ENCODE results near the gene MYH11.

Gene MYH11

DNA sequence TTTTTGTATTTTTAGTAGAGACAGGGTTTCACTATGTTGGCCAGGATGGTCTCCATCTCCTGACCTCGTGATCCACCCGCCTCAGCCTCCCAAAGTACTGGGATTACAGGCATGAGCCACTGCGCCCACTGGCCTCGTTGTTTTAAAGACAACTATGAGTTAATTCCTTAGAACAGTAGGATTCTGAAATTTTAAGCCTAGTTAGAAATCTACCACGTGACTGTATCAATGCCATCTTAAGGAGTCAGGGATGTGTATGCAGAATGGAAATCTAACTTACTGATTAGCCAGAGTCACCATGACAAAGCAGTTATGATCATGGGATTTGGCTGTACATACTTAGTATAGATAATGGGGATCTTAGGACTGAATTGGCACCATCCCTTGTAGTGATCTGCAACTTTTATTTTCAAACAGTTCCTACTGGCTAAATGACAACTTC is 28.8 kb upstream of the MYH11 start:
- peak overlapping the region; percentile 37 for H3K4me3 Mint-ChIP-seq
- peaks cover 4% of the 10 kb centered on the region for H3K36me3 Mint-ChIP-seq
- peak overlapping the region; percentile 5 for H3K27ac Mint-ChIP-seq
- peaks cover 39% of the 10 kb centered on the region for H3K4me1 Mint-ChIP-seq
- no peaks in the 10 kb centered on the region for H3K27me3 Mint-ChIP-seq
- no peaks in the 10 kb centered on the region for H3K9me3 Mint-ChIP-seq

DNA sequence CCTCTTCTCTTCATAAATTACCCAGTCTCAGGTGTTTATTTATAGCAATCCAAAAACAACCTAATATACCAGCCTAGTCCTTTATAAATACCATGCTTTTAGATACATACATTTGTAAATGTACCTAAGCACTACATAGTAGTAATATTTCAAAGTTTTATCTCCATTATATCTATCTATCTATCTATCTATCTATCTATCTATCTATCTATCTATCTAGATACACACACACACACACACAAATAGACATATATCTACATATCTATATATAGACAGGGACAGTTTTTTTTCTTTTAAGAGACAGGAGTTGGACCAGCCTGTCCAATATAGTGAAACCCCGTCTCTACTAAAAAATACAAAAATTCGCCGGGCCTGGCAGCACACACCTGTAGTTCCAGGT is 25.7 kb upstream of the MYH11 start:
- Mint-ChIP-seq H3K27ac (no peak overlapping the region), H3K27me3 (no peaks in the 10 kb centered on the region), H3K4me1 (peaks cover 34% of the 10 kb centered on the region), H3K36me3 (peaks cover 8% of the 10 kb centered on the region), H3K4me3 (no peak overlapping the region), H3K9me3 (no peaks in the 10 kb centered on the region)

DNA sequence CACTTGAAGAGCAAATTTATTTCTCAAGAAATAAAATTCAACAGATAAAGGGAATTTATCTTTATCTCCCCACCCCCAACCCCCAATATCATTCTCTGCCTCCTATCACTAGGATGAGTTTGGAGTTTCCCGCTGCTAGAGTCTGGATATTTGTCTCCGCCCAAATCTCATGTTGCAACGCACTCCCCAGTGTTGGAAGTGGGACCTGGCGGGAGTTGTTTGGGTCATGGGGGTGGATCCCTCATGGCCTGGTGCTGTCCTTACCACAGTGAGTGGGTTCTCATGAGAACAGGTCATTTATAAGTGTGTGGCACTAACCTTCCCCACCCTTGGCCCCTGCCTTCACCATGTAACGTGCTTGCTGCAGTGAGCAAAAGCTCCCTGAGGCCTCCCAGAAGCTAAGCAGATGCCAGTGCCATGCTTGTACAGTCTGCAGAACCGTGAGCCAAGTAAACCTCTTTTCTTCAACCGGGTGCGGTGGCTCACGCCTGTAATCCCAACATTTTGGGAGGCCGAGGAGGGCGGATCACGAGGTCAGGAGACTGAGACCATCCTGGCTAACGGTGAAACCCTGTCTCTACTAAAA is 25.1 kb upstream of the MYH11 start:
- Mint-ChIP-seq H3K9me3 (no peaks in the 10 kb centered on the region), H3K36me3 (peaks cover 8% of the 10 kb centered on the region), H3K4me1 (peaks cover 29% of the 10 kb centered on the region), H3K27me3 (no peaks in the 10 kb centered on the region), H3K4me3 (no peak overlapping the region), H3K27ac (no peak overlapping the region)

DNA sequence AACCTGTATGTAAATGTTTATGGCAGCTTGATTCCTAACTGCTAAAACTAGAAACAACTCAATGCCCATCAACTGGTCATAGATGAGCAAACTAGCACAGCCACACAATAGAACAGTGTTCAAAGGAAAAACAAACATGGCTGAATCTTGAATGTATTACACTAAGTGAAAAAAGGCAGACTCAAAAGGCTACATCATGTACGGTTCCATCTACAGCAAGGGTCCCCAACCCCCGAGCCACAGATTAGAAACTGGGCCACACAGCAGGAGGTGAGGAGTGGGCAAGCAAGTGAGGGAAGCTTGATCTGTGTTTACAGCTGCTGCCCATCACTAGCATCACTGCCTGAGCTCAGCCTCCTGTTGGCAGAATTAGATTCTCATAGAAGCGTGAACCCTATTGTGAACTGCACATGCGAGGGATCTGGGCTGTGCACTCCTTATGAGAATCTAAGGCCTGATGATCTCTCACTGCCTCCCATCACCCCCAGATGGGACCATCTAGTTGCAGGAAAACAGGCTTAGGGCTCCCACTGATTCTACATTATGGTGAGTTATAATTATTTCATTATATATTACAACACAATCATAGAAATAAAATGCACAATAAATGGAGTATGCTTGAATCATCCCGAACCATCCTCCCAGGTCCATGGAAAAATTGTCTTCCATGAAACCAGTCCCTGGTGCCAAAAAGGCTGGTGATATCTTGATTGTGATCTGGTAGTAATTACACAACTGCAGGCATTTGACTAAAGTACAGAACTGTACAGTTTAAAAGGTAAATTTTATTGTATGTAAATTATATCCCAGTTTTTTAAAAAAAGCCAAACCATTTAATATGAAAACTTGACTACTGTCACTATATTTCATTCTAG is 23.8 kb upstream of the MYH11 start:
- Mint-ChIP-seq H3K9me3 (no peaks in the 10 kb centered on the region), H3K4me1 (peaks cover 19% of the 10 kb centered on the region), H3K27ac (peak overlapping the region; percentile 9), H3K27me3 (no peaks in the 10 kb centered on the region), H3K4me3 (no peak overlapping the region), H3K36me3 (peaks cover 8% of the 10 kb centered on the region)

DNA sequence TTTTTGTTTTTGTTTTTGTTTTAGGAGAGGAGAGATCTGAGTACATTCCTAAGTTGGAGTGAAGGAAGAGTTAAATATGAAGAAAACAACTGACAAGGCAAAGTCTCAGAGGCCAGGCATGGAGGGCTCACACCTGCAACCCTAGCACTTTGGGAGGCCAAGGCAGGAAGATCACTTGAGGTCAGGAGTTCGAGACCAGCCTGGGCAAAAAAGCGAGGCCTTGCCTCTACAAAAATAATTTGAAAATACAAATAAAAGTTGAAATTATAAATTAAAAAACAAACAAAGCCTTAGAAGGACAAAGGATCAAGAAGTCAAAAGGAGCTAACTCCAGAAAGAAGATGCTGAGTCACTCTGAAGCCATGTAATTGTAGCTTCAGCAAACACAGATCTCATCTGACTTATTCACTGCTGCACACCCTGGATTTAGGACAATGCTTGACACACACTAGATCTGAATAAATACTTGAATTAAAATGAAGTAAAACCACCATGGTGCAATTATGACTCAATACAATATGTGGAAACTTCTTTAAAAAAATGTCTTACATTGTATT is 22.5 kb upstream of the MYH11 start:
- Mint-ChIP-seq H3K27ac (peak overlapping the region; percentile 92), H3K4me1 (peaks cover 13% of the 10 kb centered on the region), H3K36me3 (peaks cover 8% of the 10 kb centered on the region), H3K27me3 (no peaks in the 10 kb centered on the region), H3K9me3 (no peaks in the 10 kb centered on the region), H3K4me3 (no peak overlapping the region)

DNA sequence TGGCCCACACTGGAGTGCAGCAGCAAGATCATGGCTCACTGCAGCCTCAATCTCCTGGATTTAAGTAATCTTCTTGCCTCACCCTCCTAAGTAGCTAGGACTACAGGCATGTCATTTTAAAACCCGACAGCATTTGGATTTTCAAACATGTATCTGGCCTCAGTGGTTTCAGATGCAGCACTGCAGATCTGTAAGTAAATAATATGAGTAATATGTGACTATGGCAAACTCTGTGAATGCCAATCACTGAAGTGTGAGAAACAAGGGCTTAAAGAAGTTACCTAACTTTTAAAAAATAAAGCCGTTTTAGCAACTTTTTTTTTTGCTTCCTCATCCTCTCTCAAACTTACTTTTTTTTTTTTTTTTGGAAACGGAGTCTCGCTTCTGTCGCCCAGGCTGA is 19.7 kb upstream of the MYH11 start:
- peaks cover 9% of the 10 kb centered on the region for H3K4me1 Mint-ChIP-seq
- no peak overlapping the region for H3K27ac Mint-ChIP-seq
- peaks cover 8% of the 10 kb centered on the region for H3K36me3 Mint-ChIP-seq
- H3K4me3 Mint-ChIP-seq, result no peak overlapping the region
- H3K27me3 Mint-ChIP-seq, result no peaks in the 10 kb centered on the region
- H3K9me3 Mint-ChIP-seq, result no peaks in the 10 kb centered on the region

DNA sequence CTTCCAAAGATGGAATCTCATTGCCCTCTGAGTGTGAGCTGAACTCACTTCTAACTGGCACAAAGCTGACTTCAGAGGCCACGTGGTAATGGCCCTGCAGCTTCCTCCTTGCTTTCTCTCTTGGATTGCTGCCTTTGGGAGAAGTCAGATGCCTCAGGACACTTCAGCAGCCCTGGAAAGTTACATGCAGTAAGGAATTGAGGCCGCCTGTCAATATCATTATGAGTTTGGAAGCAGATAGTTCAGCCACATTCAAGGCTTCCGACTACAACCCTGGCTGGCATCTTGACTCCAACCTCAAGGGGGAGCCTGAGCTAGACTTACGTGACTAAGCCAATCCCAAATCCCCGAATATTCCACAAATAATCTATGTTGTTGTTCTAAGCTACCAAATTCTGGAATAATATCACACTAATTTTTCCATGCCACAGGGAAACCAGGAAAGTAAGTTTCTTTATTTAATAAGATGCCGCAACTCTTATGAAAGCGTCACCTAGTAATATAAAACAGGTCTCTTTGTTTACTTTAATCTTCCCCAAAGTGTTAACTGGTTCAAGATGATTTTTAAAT is 18.0 kb upstream of the MYH11 start:
- H3K27ac Mint-ChIP-seq, result no peak overlapping the region
- H3K36me3 Mint-ChIP-seq, result peaks cover 11% of the 10 kb centered on the region
- H3K4me3 Mint-ChIP-seq, result no peak overlapping the region
- H3K4me1 Mint-ChIP-seq, result peaks cover 9% of the 10 kb centered on the region
- H3K27me3 Mint-ChIP-seq, result no peaks in the 10 kb centered on the region
- H3K9me3 Mint-ChIP-seq, result no peaks in the 10 kb centered on the region

DNA sequence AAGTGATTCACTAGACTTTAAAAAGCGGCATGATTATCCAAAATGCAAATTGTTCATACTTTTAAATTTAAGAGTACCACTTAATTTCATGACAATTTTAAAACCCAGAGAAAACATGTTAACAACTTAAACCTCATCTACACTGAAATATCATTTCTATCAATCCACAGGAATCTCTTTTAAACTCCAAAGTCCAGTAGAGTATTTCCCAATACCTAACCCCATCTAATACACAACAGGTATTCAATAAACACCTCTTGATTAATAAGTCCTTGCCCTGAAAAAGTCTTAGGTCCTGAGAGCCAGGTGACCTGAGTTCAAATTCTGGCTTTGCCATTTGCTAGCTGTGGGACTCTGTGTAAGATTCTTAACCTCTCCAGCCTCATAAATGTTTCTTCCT is 16.9 kb upstream of the MYH11 start:
- no peaks in the 10 kb centered on the region for H3K9me3 Mint-ChIP-seq
- H3K36me3 Mint-ChIP-seq, result peaks cover 9% of the 10 kb centered on the region
- H3K27ac Mint-ChIP-seq, result no peak overlapping the region

DNA sequence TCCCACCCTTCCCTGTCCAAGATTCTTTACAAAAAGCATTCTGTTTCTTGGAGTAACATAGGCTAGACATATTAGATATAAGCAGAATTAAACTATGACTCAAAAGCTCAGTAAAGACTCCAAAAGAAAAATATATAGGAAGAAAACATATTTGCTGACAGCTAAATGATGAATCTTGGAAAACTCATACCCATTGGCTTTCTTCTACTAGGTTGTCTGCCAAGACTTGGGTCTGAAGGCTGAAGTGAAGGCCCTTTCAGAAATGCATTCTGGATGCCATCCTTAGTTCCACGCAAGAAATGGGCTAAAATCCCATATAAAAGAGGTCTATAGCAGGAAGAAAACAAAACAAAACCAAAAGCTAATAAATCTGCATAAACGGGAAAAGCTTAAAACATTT is 16.5 kb upstream of the MYH11 start:
- Mint-ChIP-seq H3K27ac (no peak overlapping the region), H3K9me3 (no peaks in the 10 kb centered on the region), H3K36me3 (peaks cover 9% of the 10 kb centered on the region), H3K4me3 (no peak overlapping the region), H3K4me1 (no peaks in the 10 kb centered on the region), H3K27me3 (no peaks in the 10 kb centered on the region)

More for the DNA sequence above, 16.9 kb upstream of the MYH11 start:
- Mint-ChIP-seq H3K4me3 (no peak overlapping the region), H3K27me3 (no peaks in the 10 kb centered on the region), H3K4me1 (peaks cover under 1% of the 10 kb centered on the region)

DNA sequence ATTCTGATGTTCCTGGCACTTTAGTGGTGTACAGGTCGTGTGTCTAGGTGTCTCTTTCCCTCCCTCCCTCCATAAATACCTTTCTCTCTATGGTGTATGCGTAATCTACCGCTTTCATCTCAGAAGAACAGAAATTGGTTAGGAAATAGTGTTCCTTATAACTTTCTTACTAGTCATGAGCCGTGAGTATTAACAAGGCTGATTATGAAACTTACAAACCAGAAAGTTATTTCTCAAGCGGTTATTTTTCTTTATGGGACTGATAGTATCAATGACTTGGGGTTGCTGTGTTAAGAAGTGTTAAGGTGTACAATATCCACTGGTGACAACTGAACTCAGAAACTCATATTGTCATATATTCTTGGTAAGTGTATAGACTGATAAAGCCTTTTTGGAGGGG is 13.2 kb upstream of the MYH11 start:
- no peaks in the 10 kb centered on the region for H3K4me1 Mint-ChIP-seq
- H3K9me3 Mint-ChIP-seq, result no peaks in the 10 kb centered on the region
- H3K27ac Mint-ChIP-seq, result no peak overlapping the region
- H3K4me3 Mint-ChIP-seq, result no peak overlapping the region
- peaks cover 17% of the 10 kb centered on the region for H3K36me3 Mint-ChIP-seq
- no peaks in the 10 kb centered on the region for H3K27me3 Mint-ChIP-seq

DNA sequence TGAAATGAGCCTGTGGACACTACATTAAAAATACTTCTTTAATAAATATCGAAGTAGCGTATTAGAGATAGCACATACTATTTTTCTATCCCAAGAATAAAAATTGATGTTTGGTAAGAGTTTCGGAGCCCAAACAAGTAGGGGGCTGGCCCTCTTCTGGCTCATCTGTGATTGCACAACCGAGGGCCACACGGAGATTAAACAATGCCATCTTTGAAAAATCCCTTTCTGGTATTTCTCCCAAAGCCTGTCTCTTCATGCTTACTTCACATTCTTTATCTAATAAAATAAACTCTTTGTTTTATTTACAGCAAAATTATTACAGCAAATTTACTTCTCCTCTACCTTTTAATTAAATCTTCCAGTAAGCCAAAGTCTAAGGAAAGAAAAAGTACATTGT is 9.6 kb upstream of the MYH11 start:
- H3K36me3 Mint-ChIP-seq, result peaks cover 15% of the 10 kb centered on the region
- H3K27ac Mint-ChIP-seq, result no peak overlapping the region
- no peaks in the 10 kb centered on the region for H3K4me1 Mint-ChIP-seq
- H3K27me3 Mint-ChIP-seq, result no peaks in the 10 kb centered on the region
- no peaks in the 10 kb centered on the region for H3K9me3 Mint-ChIP-seq
- H3K4me3 Mint-ChIP-seq, result no peak overlapping the region

DNA sequence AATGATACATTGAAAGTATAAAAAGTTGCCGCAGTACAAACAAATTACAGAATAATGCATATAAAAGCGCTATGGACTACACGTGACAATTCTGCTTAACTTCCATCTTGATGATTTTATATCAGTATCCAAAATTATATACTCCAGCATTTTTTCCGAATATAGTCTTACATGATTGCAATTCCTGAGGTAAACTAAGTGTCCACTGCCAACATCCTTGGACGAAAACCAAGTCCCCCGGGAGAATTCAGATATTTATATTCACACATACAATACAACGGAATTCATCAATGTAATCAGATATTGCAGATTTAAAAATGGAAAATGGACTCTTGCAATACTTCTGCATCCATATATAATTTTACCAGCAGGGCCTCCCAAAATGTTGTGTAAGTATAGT is 8.9 kb upstream of the MYH11 start:
- Mint-ChIP-seq H3K4me3 (no peak overlapping the region), H3K4me1 (no peaks in the 10 kb centered on the region), H3K36me3 (peaks cover 15% of the 10 kb centered on the region), H3K27ac (no peak overlapping the region), H3K27me3 (no peaks in the 10 kb centered on the region), H3K9me3 (no peaks in the 10 kb centered on the region)

DNA sequence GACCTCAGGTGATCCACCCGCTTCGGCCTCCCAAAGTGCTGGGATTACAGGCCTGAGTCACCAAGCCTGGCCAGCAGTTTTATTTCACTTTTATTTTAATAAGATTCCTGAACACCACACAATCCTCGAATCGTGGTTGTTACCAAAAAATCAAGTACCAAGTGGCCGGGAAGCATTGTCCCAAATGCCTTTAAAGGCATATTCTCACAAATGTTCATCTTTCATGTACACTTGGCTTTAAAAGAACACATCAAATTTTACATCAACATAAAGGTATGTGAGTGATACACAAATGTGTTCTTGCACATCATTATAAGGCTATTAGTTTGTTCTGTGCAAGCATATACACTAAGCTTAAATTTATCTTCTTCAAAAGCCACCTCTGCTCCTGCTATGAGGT is 8.1 kb upstream of the MYH11 start:
- H3K9me3 Mint-ChIP-seq, result no peaks in the 10 kb centered on the region
- H3K27ac Mint-ChIP-seq, result no peak overlapping the region
- H3K36me3 Mint-ChIP-seq, result peaks cover 12% of the 10 kb centered on the region
- H3K4me3 Mint-ChIP-seq, result no peak overlapping the region
- no peaks in the 10 kb centered on the region for H3K27me3 Mint-ChIP-seq
- no peaks in the 10 kb centered on the region for H3K4me1 Mint-ChIP-seq

DNA sequence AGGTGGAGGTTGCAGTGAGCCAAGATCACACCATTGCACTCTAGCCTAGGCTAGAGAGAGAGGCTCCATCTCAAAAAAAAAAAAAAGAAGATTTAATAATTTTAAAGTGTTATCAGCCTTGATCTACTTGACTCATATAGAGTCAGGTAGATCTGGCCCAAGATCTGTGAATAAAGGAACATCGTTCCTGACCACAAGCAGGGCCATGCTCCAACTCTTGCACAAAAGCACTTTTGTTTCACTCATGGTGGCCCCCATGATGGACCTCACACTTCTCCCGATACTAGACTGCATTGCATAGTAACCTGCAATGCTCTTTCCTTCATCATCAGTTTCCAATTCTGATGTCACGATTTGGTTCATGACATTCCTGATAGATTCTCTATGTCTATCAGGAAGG is 5.2 kb upstream of the MYH11 start:
- no peaks in the 10 kb centered on the region for H3K9me3 Mint-ChIP-seq
- peaks cover 8% of the 10 kb centered on the region for H3K4me1 Mint-ChIP-seq
- no peak overlapping the region for H3K4me3 Mint-ChIP-seq
- peaks cover 8% of the 10 kb centered on the region for H3K36me3 Mint-ChIP-seq
- peaks cover 7% of the 10 kb centered on the region for H3K27me3 Mint-ChIP-seq
- no peak overlapping the region for H3K27ac Mint-ChIP-seq

DNA sequence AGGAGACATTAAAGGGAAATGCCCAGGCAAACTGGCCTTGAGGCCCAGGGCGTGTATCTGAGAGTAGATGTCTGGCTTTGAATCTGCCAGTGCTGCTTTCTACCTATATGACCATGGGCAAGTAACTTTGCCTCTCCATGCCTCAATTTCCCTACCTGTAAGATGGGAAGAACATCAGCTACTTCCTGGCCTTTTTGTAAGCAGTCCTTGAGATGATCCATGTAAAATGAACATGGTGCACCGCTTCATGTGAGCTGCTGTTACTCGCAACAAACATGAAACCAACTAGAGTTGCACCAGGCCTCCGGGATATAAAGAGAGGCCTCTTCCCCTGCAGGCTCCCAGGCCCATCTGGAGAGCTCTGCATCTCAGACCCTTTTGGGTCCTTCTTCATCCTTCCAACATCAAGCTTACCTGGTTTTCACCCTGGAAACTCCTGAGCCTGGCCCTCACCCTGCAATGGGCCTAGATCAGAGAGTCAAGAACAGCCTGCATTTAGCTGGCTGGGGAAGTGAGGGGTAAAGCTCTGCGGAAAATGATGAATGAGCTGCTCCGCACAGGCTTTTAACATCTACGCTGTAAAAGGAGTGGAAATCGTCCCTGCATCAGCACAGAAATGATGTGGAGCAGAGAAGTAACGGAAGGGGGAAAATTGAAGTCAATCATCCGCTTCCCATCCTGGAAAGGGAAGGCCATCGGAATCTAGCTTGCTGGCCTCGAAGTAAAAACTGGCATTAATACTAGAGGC is 2.3 kb upstream of the MYH11 start:
- Mint-ChIP-seq H3K4me3 (no peak overlapping the region), H3K9me3 (no peaks in the 10 kb centered on the region)

More for the DNA sequence above, 2.3 kb upstream of the MYH11 start:
- Mint-ChIP-seq H3K27me3 (peaks cover 19% of the 10 kb centered on the region), H3K36me3 (no peaks in the 10 kb centered on the region), H3K27ac (no peak overlapping the region), H3K4me1 (peaks cover 8% of the 10 kb centered on the region)

Measured in activated naive CD4-positive, alpha-beta T cell treated with anti-CD3 and anti-CD28 coated beads, Interleukin-2, amount 50 U/mL, for 24 hours (primary cell).